HCT116 (cell line): Measurements from ENCODE around the gene PKMYT1. TPM values are rescaled to one million over a fixed set of nuclear protein-coding genes. Genes with fewer than 3 reads are reported as not detected.

Experiments used
- ATAC-seq: fragments of 200-7000 bp; cut with Tn5 transposase; 2 replicates; pipeline ENCODE4 v1.9.1; 2020; ENCODE audit warnings: mild to moderate bottlenecking, moderate library complexity
- BruUV-seq: library from RNA; stranded (reverse); fragments of 400-500 nt; replicated peaks from 2 replicates; lab custom pipeline; 2021; lab: Mats Ljungman, UMichigan
- CTCF ChIA-PET: fragments of 300-600 bp; sonication (Branson Sonifier 250); formaldehyde crosslinking; loops from one replicate; lab custom pipeline; 2021; ENCODE audit warnings: antibody characterized with exemption; lab: Charles Lee
- POLR2A ChIA-PET: fragments of 300-600, 350-600 bp; sonication (Branson Sonifier 250); formaldehyde crosslinking; loops from one replicate; lab custom pipeline; 2021; ENCODE audit warnings: antibody characterized with exemption; lab: Charles Lee
- RAD21 ChIA-PET, 2 experiments: fragments of 300-600 bp; sonication (Branson Sonifier 250); formaldehyde crosslinking; loops; one replicate each; lab custom pipeline; 2023; ENCODE audit warnings: low total read pairs in 2 of 2; ENCODE audit not compliant: uncharacterized antibody in 2 of 2, unreplicated experiment in 2 of 2, low non-redundant PET in 1 of 2; lab: Charles Lee
- DNase-seq: peaks from one replicate; pipeline ENCODE4 v3.0.0-alpha.2; 2010; ENCODE audit warnings: low read depth, low spot score
- H2AFZ ChIP-seq: fragments of 200-600 bp; shearing (Covaris generic), sonication (generic); 2 replicates; pipeline ENCODE4 v1.6.1; 2017; ENCODE audit warnings: low read depth, mixed run types, mixed read lengths, antibody characterized with exemption, low read length; ENCODE audit not compliant: poor library complexity, severe bottlenecking
- H3K27ac ChIP-seq: 2 replicates; pipeline ENCODE4 v1.5.1; 2012; ENCODE audit warnings: low read depth, low read length
- H3K27me3 ChIP-seq: fragments of 200-600 bp; sonication (generic); 2 replicates; pipeline ENCODE4 v1.6.1; 2016; ENCODE audit warnings: mixed run types, low read length, mixed read lengths; ENCODE audit not compliant: insufficient read depth
- H3K36me3 ChIP-seq, 2 experiments: fragments of 200-500 bp in 1 of 2; fragments of 200-600 bp in 1 of 2; sonication (Bioruptor generic) in 1 of 2; sonication (generic) in 1 of 2; 2 replicates each; pipeline versions ENCODE4 v1.5.1 to v1.6.1; 2014 to 2016; ENCODE audit warnings: low read length in 2 of 2, inconsistent platforms in 1 of 2, mixed read lengths in 1 of 2, mixed run types in 1 of 2; ENCODE audit not compliant: insufficient read depth in 2 of 2, control insufficient read depth in 1 of 2
- H3K4me1 ChIP-seq, 2 experiments: fragments of 200-600 bp in 1 of 2; sonication (generic) in 1 of 2; 2 replicates each; pipeline versions ENCODE4 v1.5.1 to v1.6.1; 2012 to 2017; ENCODE audit warnings: low read length in 2 of 2, inconsistent platforms in 1 of 2, mild to moderate bottlenecking in 1 of 2, mixed read lengths in 1 of 2, mixed run types in 1 of 2, moderate library complexity in 1 of 2; ENCODE audit not compliant: insufficient read depth in 2 of 2, control insufficient read depth in 1 of 2
- H3K4me2 ChIP-seq: fragments of 200-600 bp; sonication (generic); 2 replicates; pipeline ENCODE4 v1.6.1; 2017; ENCODE audit warnings: mixed run types, low read length, mixed read lengths
- H3K4me3 ChIP-seq, 2 experiments: fragments of 200-600 bp in 1 of 2; sonication (generic) in 1 of 2; replicated peaks in 1 of 2; 2 replicates each; pipeline ENCODE4 v1.5.1; 2011 to 2016; ENCODE audit warnings: low read length in 2 of 2, control low read depth in 1 of 2, low read depth in 1 of 2, mild to moderate bottlenecking in 1 of 2, mixed read lengths in 1 of 2, mixed run types in 1 of 2
- H3K79me2 ChIP-seq: fragments of 200-600 bp; sonication (generic); 2 replicates; pipeline ENCODE4 v1.6.1; 2017; ENCODE audit warnings: mild to moderate bottlenecking, mixed run types, low read length, moderate library complexity, mixed read lengths; ENCODE audit not compliant: insufficient read depth
- H3K9ac ChIP-seq: fragments of 200-600 bp; sonication (generic); 2 replicates; pipeline ENCODE4 v1.6.1; 2016; ENCODE audit warnings: low read length, mixed read lengths
- H3K9me2 ChIP-seq: fragments of 200-600 bp; sonication (generic), shearing (Covaris generic); 2 replicates; pipeline ENCODE4 v1.6.1; 2017; ENCODE audit warnings: mixed run types, mild to moderate bottlenecking, moderate library complexity; ENCODE audit not compliant: insufficient read depth
- H3K9me3 ChIP-seq, 2 experiments: fragments of 200-500 bp in 1 of 2; fragments of 200-600 bp in 1 of 2; sonication (Bioruptor generic) in 1 of 2; sonication (generic) in 1 of 2; 2 replicates each; pipeline ENCODE4 v1.6.1; 2014 to 2017; ENCODE audit warnings: low read length in 2 of 2, mixed read lengths in 2 of 2, inconsistent platforms in 1 of 2, low read depth in 1 of 2, mild to moderate bottlenecking in 1 of 2, mixed run types in 1 of 2, moderate library complexity in 1 of 2; ENCODE audit not compliant: control insufficient read depth in 1 of 2, insufficient read depth in 1 of 2
- H4K20me1 ChIP-seq: fragments of 200-600 bp; sonication (generic), shearing (Covaris generic); 2 replicates; pipeline ENCODE4 v1.6.1; 2017; ENCODE audit warnings: mixed run types, mild to moderate bottlenecking, moderate library complexity; ENCODE audit not compliant: insufficient read depth
- CBX3 ChIP-seq: IDR thresholded peaks from 2 replicates; pipeline ENCODE4 v1.6.1; 2012; ENCODE audit warnings: low read depth
- CEBPB ChIP-seq: IDR thresholded peaks from 2 replicates; pipeline ENCODE4 v1.6.1; 2012; ENCODE audit warnings: low read depth
- CTCF ChIP-seq, 3 experiments: fragments of 200-600 bp in 1 of 3; sonication (generic) in 1 of 3; IDR thresholded peaks in 2 of 3; conservative IDR thresholded peaks in 1 of 3; 2 replicates each; pipeline ENCODE4 v1.5.1; 2012 to 2017; ENCODE audit warnings: low read depth in 2 of 3, low read length in 2 of 3, antibody characterized with exemption in 1 of 3, borderline replicate concordance in 1 of 3, control low read depth in 1 of 3, mild to moderate bottlenecking in 1 of 3, mixed read lengths in 1 of 3, mixed run types in 1 of 3, moderate library complexity in 1 of 3; ENCODE audit not compliant: insufficient read depth in 1 of 3
- ELF1 ChIP-seq: IDR thresholded peaks from 2 replicates; pipeline ENCODE4 v1.6.1; 2012; ENCODE audit warnings: low read depth, borderline replicate concordance
- EZH2phosphoT487 ChIP-seq: fragments of 200-600 bp; IDR thresholded peaks from 2 replicates; pipeline ENCODE4 v1.6.1; 2018; ENCODE audit warnings: antibody characterized with exemption, borderline replicate concordance
- FOSL1 ChIP-seq: IDR thresholded peaks from 2 replicates; pipeline ENCODE4 v1.6.1; 2012; ENCODE audit warnings: low read depth
- RAD21 ChIP-seq: IDR thresholded peaks from 2 replicates; pipeline ENCODE4 v1.6.1; 2012; ENCODE audit warnings: low read depth, mild to moderate bottlenecking
- REST ChIP-seq: IDR thresholded peaks from 2 replicates; pipeline ENCODE4 v1.6.1; 2012; ENCODE audit warnings: low read depth
- SIN3A ChIP-seq: IDR thresholded peaks from 2 replicates; pipeline ENCODE4 v1.6.1; 2012; ENCODE audit warnings: low read depth
- YY1 ChIP-seq: IDR thresholded peaks from 2 replicates; pipeline ENCODE4 v1.6.1; 2011; ENCODE audit warnings: low read length, low read depth, moderate library complexity, mild to moderate bottlenecking; ENCODE audit not compliant: insufficient replicate concordance; ENCODE audit errors: extremely low read depth
- ZBTB33 ChIP-seq: IDR thresholded peaks from 2 replicates; pipeline ENCODE4 v1.6.1; 2011; ENCODE audit warnings: mild to moderate bottlenecking, low read length, moderate library complexity; ENCODE audit not compliant: insufficient replicate concordance; ENCODE audit errors: extremely low read depth
- intact Hi-C: fragments of 100-400 bp; cut with micrococcal nuclease; formaldehyde crosslinking; loops from 2 replicates; pipeline ENCODE4 v1.10.0; 2022
- total RNA-seq: library from RNA; stranded (reverse); gene quantifications from one replicate; pipeline ENCODE4 v1.2.1, GENCODE V29; 2021; ENCODE audit not compliant: unreplicated experiment

Gene PKMYT1
- total RNA-seq, 1 experiment from 2014 or later = 104 TPM

DNA sequence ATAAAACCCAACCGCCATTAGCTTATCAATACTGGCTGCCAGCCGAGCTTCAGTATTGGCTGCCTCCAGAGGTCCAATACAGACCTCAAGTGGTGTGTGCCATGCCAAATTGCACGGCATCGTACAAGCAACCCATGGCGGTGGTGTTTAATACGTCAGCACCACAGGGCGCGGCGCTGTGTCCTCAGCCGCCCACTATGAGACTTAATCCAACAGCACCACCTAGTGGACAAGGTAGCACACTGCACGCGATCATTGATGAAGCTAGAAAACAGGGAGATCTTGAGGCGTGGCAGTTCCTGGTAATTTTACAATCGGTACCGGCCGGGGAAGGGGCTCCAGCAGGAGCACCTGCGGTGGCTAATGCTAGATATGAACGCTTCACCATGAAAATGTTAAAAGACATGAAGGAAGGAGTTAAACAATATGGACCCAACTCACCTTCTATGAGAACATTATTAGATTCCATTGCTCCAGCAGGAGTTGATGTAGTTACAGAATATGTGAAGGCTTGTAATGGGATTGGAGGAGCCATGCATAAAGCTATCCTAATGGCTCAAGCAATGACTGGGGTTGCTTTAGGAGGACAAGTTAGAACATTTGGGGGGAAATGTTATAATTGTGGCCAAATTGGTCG is 53.1 kb downstream of the PKMYT1 start (continued):
- no peak for TF ChIP-seq ZBTB33

GRCh38 chr16:2926650-2926999 is 53.6 kb downstream of the PKMYT1 start:
- H4K20me1 ChIP-seq = no peaks in the 10 kb centered on the region
- no peaks in the 10 kb centered on the region for H3K27me3 ChIP-seq
- no peaks in the 10 kb centered on the region for H3K9me3 ChIP-seq
- ChIA-PET RAD21 (interaction anchor here in 1 of 2 experiments (1.2 kb wide), 1 partner anchor 88 kb away, joined by 5 read pairs; no protein-coding TSS in a partner anchor), POLR2A (interaction anchor here (1.0 to 1.2 kb wide), 2 partner anchors 21 to 43 kb away, joined by 3 to 5 read pairs; partner anchors contain the start of gene FLYWCH2)
- H3K4me3 ChIP-seq = no peak overlapping the region
- H3K27ac ChIP-seq = no peak overlapping the region
- H3K79me2 ChIP-seq = peaks cover 17% of the 10 kb centered on the region; the same call in 1 of the 2 replicates
- H3K9me2 ChIP-seq = no peaks in the 10 kb centered on the region
- H3K4me1 ChIP-seq = peaks cover 0 to 11% of the 10 kb centered on the region in 2 experiments; a peak in 3 of 4 replicates
- ATAC-seq (no peak), DNase-seq (no peak)
- H3K4me2 ChIP-seq = peak overlapping the region; percentile 39
- intact Hi-C loops = no loop called here
- peaks cover 0 to 2% of the 10 kb centered on the region in 2 experiments; a peak in 1 of 4 replicates for H3K36me3 ChIP-seq
- H3K9ac ChIP-seq = no peak overlapping the region
- TF ChIP-seq FOSL1 (no peak), ELF1 (no peak), CEBPB (no peak), RAD21 (no peak), YY1 (no peak), CTCF (IDR thresholded peaks at IDR 0.05 in 2 of 3, conservative IDR thresholded peaks at IDR 0.05 in 1 of 3; ENCODE audit: borderline replicate concordance in 1 of 3, insufficient read depth in 1 of 3, low read depth in 2 of 3, low read length in 2 of 3) (no peak), EZH2phosphoT487 (no peak), SIN3A (no peak), CBX3 (no peak), REST (no peak)
- TF ChIP-seq, all 23 proteins: peak for 0
- no peak overlapping the region for H2AFZ ChIP-seq
- CTCF ChIA-PET = interaction anchor here (0.9 to 1.5 kb wide), 12 partner anchors 11 to 134 kb away, joined by 3 to 16 read pairs (median 7); partner anchors contain the start of genes FLYWCH1, FLYWCH2 and KREMEN2
- no TSS peak for BruUV-seq
